Muscle of back (tissue), 13 donors: Measurements from ENCODE around the gene INHBB. TPM values are rescaled to one million over a fixed set of nuclear protein-coding genes. Genes with fewer than 3 reads are reported as not detected.
"Not testable (repeated sequence)": the region's sequence is repeated elsewhere in the genome, so short reads cannot be mapped to it uniquely, and the experiment has no call there.

Experiments used
- DNase-seq, 3 donors: peaks; one replicate each; pipeline versions ENCODE4 v3.0.0 to v3.0.0-alpha.2; 2013
- long read RNA-seq, 9 donors: transcript quantifications; one replicate each; lab custom pipeline, GENCODE V29; 2026
- polyA plus RNA-seq, 10 donors: library from polyadenylated mRNA; unstranded; fragments of 120-200 nt; gene quantifications; one replicate each; pipeline ENCODE4 v1.2.1, GENCODE V29; 2013; ENCODE audit not compliant: insufficient read length in 10 of 10

The INHBB gene
- polyA plus RNA-seq: 1 to 10 TPM in 4 of 10 donors, under 1 TPM in 6; 0.43 to 2.3 (median 0.74) TPM
- long read RNA-seq, donor 1: 0 reads
- long read RNA-seq, donor 2: 0 reads
- long read RNA-seq, donor 3: 0 reads
- long read RNA-seq, donor 4: 0 reads
- long read RNA-seq, donor 5: 0 reads
- long read RNA-seq, donor 6: 0 reads
- long read RNA-seq, donor 7: 0 reads
- long read RNA-seq, donor 8: 0 reads
- long read RNA-seq, donor 9: 0 reads

- peak in 1 of 3 donors; percentile 54 for DNase-seq
Observed at GRCh38 chr2:120346026-120346666, at the start of gene INHBB. TSS of gene INHBB (plus strand) at chr2:120346136. CDS start at chr2:120346189, 53 bp downstream.

- no peak for DNase-seq
Observed at GRCh38 chr2:120298173-120298835, 47.6 kb upstream of the INHBB start.

GRCh38 chr2:120299004-120299403 is 46.9 kb upstream of the INHBB start:
- no peak for DNase-seq

- DNase-seq: no peak
Observed at GRCh38 chr2:120299561-120299960, 46.4 kb upstream of the INHBB start.

- DNase-seq: no peak
Observed at GRCh38 chr2:120300385-120300784, 45.6 kb upstream of the INHBB start.

- DNase-seq: no peak
Observed at GRCh38 chr2:120301284-120301683, 44.7 kb upstream of the INHBB start.

- DNase-seq: no peak
Observed at GRCh38 chr2:120302301-120302700, 43.6 kb upstream of the INHBB start.

GRCh38 chr2:120303177-120303576 is 42.8 kb upstream of the INHBB start:
- DNase-seq: no peak

- no peak for DNase-seq
Observed at GRCh38 chr2:120305296-120305695, 40.6 kb upstream of the INHBB start.

- no peak for DNase-seq
Observed at GRCh38 chr2:120305937-120306490, 39.9 kb upstream of the INHBB start.

- no peak for DNase-seq
Observed at GRCh38 chr2:120307482-120307881, 38.5 kb upstream of the INHBB start.

GRCh38 chr2:120308038-120308910 is 37.7 kb upstream of the INHBB start:
- no peak for DNase-seq

GRCh38 chr2:120310136-120310535 is 35.8 kb upstream of the INHBB start:
- no peak for DNase-seq

GRCh38 chr2:120310841-120311240 is 35.1 kb upstream of the INHBB start:
- DNase-seq: not testable (repeated sequence)

GRCh38 chr2:120312076-120312475 is 33.9 kb upstream of the INHBB start:
- no peak for DNase-seq

- DNase-seq: peak; percentile 82 to 94 (median 91)
Observed at GRCh38 chr2:120312860-120313694, 32.9 kb upstream of the INHBB start.

GRCh38 chr2:120313695-120314615 is 32.0 kb upstream of the INHBB start:
- DNase-seq: no peak

- DNase-seq: no peak
Observed at GRCh38 chr2:120314690-120315366, 31.1 kb upstream of the INHBB start.
